Uterus (tissue), 4 donors: ENCODE measurements around the gene EIF4B. TPM values are rescaled to one million over a fixed set of nuclear protein-coding genes. Genes with fewer than 3 reads are reported as not detected.
"Not testable (repeated sequence)": the region's sequence is repeated elsewhere in the genome, so short reads cannot be mapped to it uniquely, and the experiment has no call there.

Experiments
- DNase-seq, 2 donors: peaks; one replicate each; pipeline ENCODE4 v3.0.0-alpha.2; 2019 to 2020
- H3K27ac ChIP-seq, 2 donors: fragments of 200-600 bp; sonication (generic); 1 replicate in 1 of 2; 2 replicates in 1 of 2; pipeline ENCODE4 v1.5.1; 2016 to 2018
- H3K27me3 ChIP-seq, 2 donors: fragments of 200-600 bp; sonication (generic); one replicate each; pipeline ENCODE4 v1.5.1; 2018 to 2019; ENCODE audit warnings: control low read depth in 1 of 2
- H3K36me3 ChIP-seq, 2 donors: fragments of 200-600 bp; sonication (generic); one replicate each; pipeline ENCODE4 v1.5.1; 2019; ENCODE audit warnings: control low read depth in 1 of 2
- H3K4me1 ChIP-seq, 2 donors: fragments of 200-600 bp; sonication (generic); one replicate each; pipeline ENCODE4 v1.5.1; 2018 to 2019; ENCODE audit warnings: control low read depth in 1 of 2
- H3K4me3 ChIP-seq, 2 donors: fragments of 200-600 bp; sonication (generic); 1 replicate in 1 of 2; 2 replicates in 1 of 2; pipeline ENCODE4 v1.5.1; 2018 to 2019; ENCODE audit warnings: mild to moderate bottlenecking in 1 of 2
- H3K9me3 ChIP-seq, 2 donors: fragments of 200-600 bp; sonication (generic); one replicate each; pipeline ENCODE4 v1.5.1; 2019; ENCODE audit warnings: control low read depth in 1 of 2
- CTCF ChIP-seq, 4 experiments: fragments of 200-600 bp in 2 of 4; fragments of 450-650 bp in 2 of 4; sonication (generic) in 2 of 4; IDR thresholded peaks; one replicate each; pipeline ENCODE4 v1.5.1; 2016 to 2019; ENCODE audit warnings: antibody characterized with exemption in 4 of 4, mild to moderate bottlenecking in 2 of 4, moderate library complexity in 1 of 4
- POLR2A ChIP-seq, 2 donors: fragments of 450-650 bp; IDR thresholded peaks; one replicate each; pipeline ENCODE4 v1.6.1; 2016; ENCODE audit warnings: antibody characterized with exemption in 2 of 2, mild to moderate bottlenecking in 1 of 2, moderate library complexity in 1 of 2
- intact Hi-C: fragments of 100-400 bp; cut with DNase I; formaldehyde crosslinking; loops from one replicate; pipeline ENCODE4 v1.15.1; 2023; ENCODE audit warnings: low total_unique reads
- total RNA-seq, 4 donors: library from RNA; depleted of rRNA in 3 of 4; stranded (reverse); fragments of >200 nt in 3 of 4; gene quantifications; one replicate each; pipeline versions ENCODE4 v1.1.0 to v1.2.4, GENCODE V29; 2014 to 2023
- donor health status: DM: yes; HTN: yes; CAD: no.

EIF4B gene
- total RNA-seq, 4 donors from 2014 or later, result 388 to 1,076 (median 585) TPM

- Histone ChIP-seq H3K27me3 (no peaks in the 10 kb centered on the region), H3K27ac (no peak overlapping the region), H3K36me3 (no peaks in the 10 kb centered on the region), H3K9me3 (no peaks in the 10 kb centered on the region), H3K4me3 (no peak overlapping the region), H3K4me1 (peaks cover 9 to 15% of the 10 kb centered on the region in 2 donors)
- no peak for DNase-seq
- intact Hi-C loops, result no loop called here
- no peak for TF ChIP-seq POLR2A (IDR thresholded peaks at IDR 0.05)
- TF ChIP-seq CTCF (IDR thresholded peaks at IDR 0.05), result no peak
These were observed 2.1 kb upstream of the EIF4B start for GRCh38 chr12:53004178-53004577.

DNA sequence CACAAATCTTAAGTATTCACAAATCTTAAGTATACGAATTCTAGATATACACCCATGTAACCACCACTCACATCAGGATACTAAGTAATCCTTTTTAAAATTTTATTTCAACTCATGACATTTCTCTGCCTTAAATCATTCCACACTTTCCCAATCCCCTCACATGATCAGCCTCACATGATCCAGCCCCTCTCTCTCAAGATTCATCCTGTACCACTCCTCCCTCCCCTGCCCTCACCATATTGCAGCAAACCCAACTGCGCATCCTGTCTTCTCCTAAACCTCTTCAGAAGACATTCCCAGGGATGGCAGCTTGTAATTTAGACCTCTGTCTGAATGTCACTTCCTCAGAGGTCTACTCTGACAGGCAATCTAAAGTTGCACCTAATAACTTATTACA is 1.7 kb upstream of the EIF4B start:
- no peak overlapping the region for H3K4me3 ChIP-seq
- no peak overlapping the region for H3K27ac ChIP-seq
- DNase-seq, result no peak
- H3K27me3 ChIP-seq, result no peaks in the 10 kb centered on the region
- peaks cover 9 to 15% of the 10 kb centered on the region in 2 donors for H3K4me1 ChIP-seq
- no peaks in the 10 kb centered on the region for H3K36me3 ChIP-seq
- TF ChIP-seq POLR2A (IDR thresholded peaks at IDR 0.05), result no peak
- no peak for TF ChIP-seq CTCF (IDR thresholded peaks at IDR 0.05)
- intact Hi-C loops, result no loop called here
- no peaks in the 10 kb centered on the region for H3K9me3 ChIP-seq

- H3K36me3 ChIP-seq, result no peaks in the 10 kb centered on the region
- H3K27me3 ChIP-seq, result no peaks in the 10 kb centered on the region
- peak overlapping the region; percentile 85 to 95 for H3K27ac ChIP-seq
- H3K4me3 ChIP-seq, result peak overlapping the region; percentile 60 to 97
- H3K4me1 ChIP-seq, result peaks cover 9 to 15% of the 10 kb centered on the region in 2 donors
- TF ChIP-seq CTCF (IDR thresholded peaks at IDR 0.05) (no peak), POLR2A (IDR thresholded peaks at IDR 0.05) (no peak)
- intact Hi-C loops, result no loop called here
- no peaks in the 10 kb centered on the region for H3K9me3 ChIP-seq
- peak; percentile 23 to 34 for DNase-seq
These were observed 856 bp upstream of the EIF4B start for GRCh38 chr12:53005215-53005985.

DNA sequence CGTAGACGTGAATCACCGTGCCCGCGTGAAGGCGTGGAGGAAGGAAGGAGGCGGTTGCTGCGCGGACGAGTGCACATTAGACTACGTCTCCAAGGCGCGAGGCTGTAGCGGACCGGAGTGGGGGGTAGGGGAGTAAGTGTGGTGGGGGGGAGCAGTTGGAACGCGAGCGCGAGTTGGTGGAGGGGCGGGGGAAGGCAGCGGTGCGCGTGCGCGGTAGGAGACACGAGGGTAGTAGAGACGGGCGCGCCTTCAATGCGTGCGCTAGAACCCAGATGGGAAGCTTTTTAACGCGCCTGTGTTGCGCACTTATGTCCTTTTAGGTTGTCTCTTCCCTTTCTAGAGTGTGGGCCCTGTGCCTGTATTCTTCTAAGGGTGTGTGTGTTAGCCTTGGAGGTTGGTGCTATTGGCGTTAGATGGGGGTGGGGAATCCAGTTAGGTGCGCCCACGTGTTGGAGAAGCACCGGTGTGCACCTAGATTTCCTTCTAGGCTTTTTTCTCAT is 604 bp downstream of the EIF4B start:
- H3K27ac ChIP-seq, result peak overlapping the region; percentile 85 to 95
- H3K27me3 ChIP-seq, result no peaks in the 10 kb centered on the region
- peak overlapping the region; percentile 60 to 97 for H3K4me3 ChIP-seq
- intact Hi-C loops, result no loop called here
- no peaks in the 10 kb centered on the region for H3K36me3 ChIP-seq
- TF ChIP-seq POLR2A (IDR thresholded peaks at IDR 0.05) (no peak), CTCF (IDR thresholded peaks at IDR 0.05) (no peak)
- DNase-seq, result peak; percentile 54 to 63
- peaks cover 9 to 15% of the 10 kb centered on the region in 2 donors for H3K4me1 ChIP-seq
- no peaks in the 10 kb centered on the region for H3K9me3 ChIP-seq

DNA sequence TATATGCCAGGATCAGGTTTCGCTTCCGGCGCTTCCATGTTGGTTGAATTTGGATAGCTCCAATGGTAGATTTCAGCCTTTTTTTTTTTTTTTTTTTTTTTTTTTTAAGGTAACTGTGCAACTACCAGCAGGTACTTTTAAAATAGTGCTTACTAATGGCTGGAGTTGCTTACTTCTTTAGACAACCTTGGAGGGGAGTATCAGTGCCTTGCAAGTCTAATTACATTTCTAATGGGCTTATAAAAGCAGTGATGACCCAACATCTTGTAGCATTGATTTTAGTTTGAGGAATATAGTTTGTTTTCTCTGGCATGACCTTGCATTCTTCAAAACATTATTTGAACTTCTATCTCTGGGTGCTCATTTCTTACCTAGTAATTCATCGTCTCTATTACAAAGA is 1.1 kb downstream of the EIF4B start:
- TF ChIP-seq CTCF (IDR thresholded peaks at IDR 0.05), result no peak
- TF ChIP-seq POLR2A (IDR thresholded peaks at IDR 0.05), result no peak
- H3K4me3 ChIP-seq, result peak overlapping the region; percentile 60 to 97
- no peaks in the 10 kb centered on the region for H3K9me3 ChIP-seq
- peak overlapping the region; percentile 85 to 95 for H3K27ac ChIP-seq
- H3K27me3 ChIP-seq, result no peaks in the 10 kb centered on the region
- H3K36me3 ChIP-seq, result no peaks in the 10 kb centered on the region
- DNase-seq, result no peak
- intact Hi-C loops, result no loop called here
- peaks cover 9 to 15% of the 10 kb centered on the region in 2 donors for H3K4me1 ChIP-seq

DNA sequence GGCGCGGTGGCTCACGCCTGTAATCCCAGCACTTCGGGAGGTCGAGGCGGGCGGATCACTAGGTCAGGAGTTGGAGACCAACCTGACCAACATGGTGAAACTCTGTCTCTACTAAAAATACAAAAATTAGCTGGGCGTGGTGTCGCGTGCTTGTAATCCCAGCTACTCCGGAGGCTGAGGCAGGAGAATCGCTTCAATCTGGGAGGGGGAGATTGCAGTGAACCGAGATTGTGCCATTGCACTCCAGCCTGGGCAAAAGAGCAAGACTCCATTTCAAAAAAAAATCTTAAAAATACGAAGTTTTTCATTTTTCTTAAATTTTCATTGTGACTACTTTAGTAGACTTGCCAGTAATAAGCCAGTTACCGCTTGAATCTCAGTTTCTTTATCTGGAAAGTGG is 2.5 kb downstream of the EIF4B start:
- H3K36me3 ChIP-seq, H3K27me3 ChIP-seq, H3K4me3 ChIP-seq, H3K9me3 ChIP-seq, DNase-seq, intact Hi-C loops, H3K27ac ChIP-seq: not testable (repeated sequence)
- H3K4me1 ChIP-seq, result peaks cover 9 to 15% of the 10 kb centered on the region in 2 donors
